MCF 10A (cell line): ENCODE data around the gene SEMA5A. TPM values are rescaled to one million over a fixed set of nuclear protein-coding genes. Genes with fewer than 3 reads are reported as not detected.

ENCODE experiments used
- BruUV-seq: library from RNA; stranded (reverse); fragments of 400-500 nt; replicated peaks from 2 replicates; lab custom pipeline; 2021; lab: Mats Ljungman, UMichigan
- CTCF ChIA-PET: fragments of 300-600 bp; sonication (Branson Sonifier 250); formaldehyde crosslinking; extraction: SDS; loops from one replicate; lab custom pipeline; 2021; ENCODE audit warnings: antibody characterized with exemption, inconsistent platforms; lab: Yijun Ruan, JAX
- POLR2A ChIA-PET: fragments of 300-600, 350-650 bp; sonication (Branson Sonifier 250); formaldehyde crosslinking; extraction: SDS; loops from one replicate; lab custom pipeline; 2020; ENCODE audit warnings: antibody characterized with exemption, inconsistent platforms; lab: Yijun Ruan, JAX
- DNase-seq: peaks from one replicate; pipeline ENCODE4 v3.0.0-alpha.2; 2018; ENCODE audit not compliant: unreplicated experiment
- H3K27ac Mint-ChIP-seq: one replicate; pipeline ENCODE4 v1.8.0; 2022; ENCODE audit warnings: mild to moderate bottlenecking, low read depth, mixed read lengths; ENCODE audit not compliant: unreplicated experiment
- H3K27me3 Mint-ChIP-seq: one replicate; pipeline ENCODE4 v1.8.0; 2022; ENCODE audit warnings: mixed read lengths; ENCODE audit not compliant: insufficient read depth, unreplicated experiment
- H3K36me3 Mint-ChIP-seq: one replicate; pipeline ENCODE4 v1.8.0; 2022; ENCODE audit warnings: mild to moderate bottlenecking, moderate library complexity, mixed read lengths; ENCODE audit not compliant: insufficient read depth, unreplicated experiment
- H3K4me1 Mint-ChIP-seq: one replicate; pipeline ENCODE4 v1.8.0; 2022; ENCODE audit warnings: mixed read lengths; ENCODE audit not compliant: insufficient read depth, unreplicated experiment
- H3K4me3 Mint-ChIP-seq: one replicate; pipeline ENCODE4 v1.8.0; 2022; ENCODE audit warnings: mild to moderate bottlenecking, moderate library complexity, mixed read lengths; ENCODE audit not compliant: unreplicated experiment
- H3K9me3 Mint-ChIP-seq: one replicate; pipeline ENCODE4 v1.8.0; 2022; ENCODE audit warnings: mixed read lengths; ENCODE audit not compliant: unreplicated experiment
- intact Hi-C: fragments of 100-400 bp; cut with micrococcal nuclease; formaldehyde crosslinking; loops from 2 replicates; pipeline ENCODE4 v1.14.1; 2022
- total RNA-seq: library from RNA; stranded (reverse); gene quantifications from 2 replicates; pipeline ENCODE4 v1.2.3, GENCODE V29; 2022
- TF ChIP-seq, protein P1 (sequence below): fragments of 200-600 bp; IDR thresholded peaks from one replicate; pipeline ENCODE4 v1.8.0; 2022; ENCODE audit warnings: antibody characterized with exemption, mild to moderate bottlenecking; ENCODE audit not compliant: unreplicated experiment

SEMA5A gene
- total RNA-seq, 1 experiment from 2014 or later: 1.2 TPM

DNA sequence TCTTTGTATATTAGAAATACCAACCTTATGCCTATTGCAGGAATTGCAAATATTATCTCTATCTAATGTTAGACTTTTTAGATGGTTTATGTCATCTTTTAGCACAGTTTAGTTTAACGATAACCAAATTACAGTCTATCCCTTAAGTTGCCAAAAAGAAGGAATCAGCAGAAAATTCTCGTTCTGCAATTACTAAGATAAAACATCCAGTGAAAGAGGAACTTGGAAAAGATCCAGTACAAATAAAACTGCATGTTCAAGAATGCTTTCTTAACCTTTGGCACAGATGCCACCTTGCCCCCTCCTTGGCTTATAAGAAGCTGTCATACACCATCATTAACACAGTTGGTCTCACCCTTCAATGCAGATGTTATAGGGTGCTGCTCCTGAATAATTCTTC lies 124.0 kb downstream of the SEMA5A start:
- Mint-ChIP-seq H3K36me3 (no peaks in the 10 kb centered on the region), H3K4me3 (no peak overlapping the region), H3K4me1 (peaks cover 8% of the 10 kb centered on the region), H3K27me3 (no peaks in the 10 kb centered on the region), H3K27ac (no peak overlapping the region), H3K9me3 (peaks cover 11% of the 10 kb centered on the region)
- peak; percentile 45 for DNase-seq
- no TSS peak for BruUV-seq
- ChIA-PET CTCF (interaction anchor here (0.6 to 0.8 kb wide), 4 partner anchors 75 to 1034 kb away, joined by 3 to 4 read pairs (median 3); no protein-coding TSS in a partner anchor), POLR2A (interaction anchor here (1.2 kb wide), 1 partner anchor 28 kb away, joined by 3 read pairs; no protein-coding TSS in a partner anchor)
- TF ChIP-seq, protein P1, sequence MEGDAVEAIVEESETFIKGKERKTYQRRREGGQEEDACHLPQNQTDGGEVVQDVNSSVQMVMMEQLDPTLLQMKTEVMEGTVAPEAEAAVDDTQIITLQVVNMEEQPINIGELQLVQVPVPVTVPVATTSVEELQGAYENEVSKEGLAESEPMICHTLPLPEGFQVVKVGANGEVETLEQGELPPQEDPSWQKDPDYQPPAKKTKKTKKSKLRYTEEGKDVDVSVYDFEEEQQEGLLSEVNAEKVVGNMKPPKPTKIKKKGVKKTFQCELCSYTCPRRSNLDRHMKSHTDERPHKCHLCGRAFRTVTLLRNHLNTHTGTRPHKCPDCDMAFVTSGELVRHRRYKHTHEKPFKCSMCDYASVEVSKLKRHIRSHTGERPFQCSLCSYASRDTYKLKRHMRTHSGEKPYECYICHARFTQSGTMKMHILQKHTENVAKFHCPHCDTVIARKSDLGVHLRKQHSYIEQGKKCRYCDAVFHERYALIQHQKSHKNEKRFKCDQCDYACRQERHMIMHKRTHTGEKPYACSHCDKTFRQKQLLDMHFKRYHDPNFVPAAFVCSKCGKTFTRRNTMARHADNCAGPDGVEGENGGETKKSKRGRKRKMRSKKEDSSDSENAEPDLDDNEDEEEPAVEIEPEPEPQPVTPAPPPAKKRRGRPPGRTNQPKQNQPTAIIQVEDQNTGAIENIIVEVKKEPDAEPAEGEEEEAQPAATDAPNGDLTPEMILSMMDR: no peak
- intact Hi-C loops: no loop called here

DNA sequence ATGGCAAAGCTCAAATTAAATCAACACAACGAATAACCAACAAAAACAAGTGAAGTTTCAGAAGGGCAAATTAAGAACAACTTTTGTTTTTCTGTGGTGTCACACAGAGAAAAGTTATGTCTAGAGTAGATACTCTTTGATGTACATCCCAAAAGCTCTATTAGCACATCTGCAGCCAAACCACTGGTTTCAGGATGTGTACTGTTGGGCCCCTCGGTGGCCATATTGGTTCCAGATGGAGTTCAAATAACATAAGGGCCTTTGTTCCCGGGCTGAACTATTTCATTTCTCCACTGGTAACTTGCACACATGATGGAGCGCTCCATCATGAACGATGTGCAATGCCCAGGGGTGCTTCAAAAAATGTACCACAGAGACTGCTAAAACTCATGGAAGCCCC lies 126.1 kb downstream of the SEMA5A start:
- BruUV-seq: no TSS peak
- Mint-ChIP-seq H3K9me3 (peaks cover 11% of the 10 kb centered on the region), H3K27me3 (no peaks in the 10 kb centered on the region), H3K36me3 (no peaks in the 10 kb centered on the region), H3K4me3 (no peak overlapping the region), H3K27ac (no peak overlapping the region), H3K4me1 (peaks cover 8% of the 10 kb centered on the region)
- ChIA-PET POLR2A (no interaction called here), CTCF (interaction anchor here (0.6 kb wide), 1 partner anchor 126 kb away, joined by 3 read pairs; no protein-coding TSS in a partner anchor)
- no peak for DNase-seq
- intact Hi-C loops: no loop called here
- TF ChIP-seq, protein P1: no peak

DNA sequence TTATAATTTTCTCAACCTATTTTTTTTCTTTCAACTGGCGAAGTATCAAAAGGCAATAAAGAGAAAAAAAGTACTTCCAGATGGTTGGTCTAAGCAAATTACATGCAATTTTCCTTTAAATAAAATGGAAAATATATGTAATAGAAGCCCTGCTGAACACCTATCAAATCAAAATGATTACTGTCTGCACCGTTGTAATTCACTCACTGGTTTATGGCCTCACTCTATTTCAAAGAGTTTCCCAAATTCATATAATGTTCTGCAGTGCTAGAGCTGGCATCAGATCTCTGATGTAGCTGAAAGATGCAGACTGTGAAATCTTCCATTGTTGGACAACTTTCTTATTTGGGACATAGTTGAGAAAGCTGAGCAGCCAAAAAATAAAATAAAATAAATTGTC lies 130.3 kb downstream of the SEMA5A start:
- no peaks in the 10 kb centered on the region for H3K27me3 Mint-ChIP-seq
- H3K4me1 Mint-ChIP-seq: no peaks in the 10 kb centered on the region
- ChIA-PET POLR2A (interaction anchor here (0.7 kb wide), 1 partner anchor 728 kb away, joined by 3 read pairs; no protein-coding TSS in a partner anchor), CTCF (no interaction called here)
- no peak overlapping the region for H3K4me3 Mint-ChIP-seq
- H3K27ac Mint-ChIP-seq: no peak overlapping the region
- peaks cover 11% of the 10 kb centered on the region for H3K9me3 Mint-ChIP-seq
- no TSS peak for BruUV-seq
- DNase-seq: no peak
- TF ChIP-seq, protein P1: no peak
- no peaks in the 10 kb centered on the region for H3K36me3 Mint-ChIP-seq
- intact Hi-C loops: no loop called here

DNA sequence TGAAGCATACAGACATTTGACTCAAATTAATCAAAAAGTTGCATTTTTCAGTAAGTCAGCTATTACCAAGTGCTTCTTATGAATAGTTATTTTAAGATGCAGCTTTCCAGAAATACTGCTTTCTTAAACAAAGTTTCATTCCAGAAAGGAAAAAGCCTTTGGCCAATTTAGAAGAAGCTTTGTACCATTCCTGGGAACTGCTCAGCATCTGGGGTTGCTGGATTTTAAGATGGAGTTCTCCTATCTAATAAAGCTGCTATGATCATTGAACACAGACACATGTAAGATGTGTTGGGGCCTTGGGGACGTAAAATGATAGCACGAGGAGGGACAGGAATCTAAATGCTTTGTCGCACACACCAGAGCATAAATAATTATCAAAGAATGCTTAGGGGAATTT lies 130.8 kb downstream of the SEMA5A start:
- no peaks in the 10 kb centered on the region for H3K27me3 Mint-ChIP-seq
- peaks cover 11% of the 10 kb centered on the region for H3K9me3 Mint-ChIP-seq
- H3K36me3 Mint-ChIP-seq: no peaks in the 10 kb centered on the region
- ChIA-PET POLR2A (no interaction called here), CTCF (interaction anchor here (0.6 kb wide), 1 partner anchor 897 kb away, joined by 5 read pairs; no protein-coding TSS in a partner anchor)
- H3K4me1 Mint-ChIP-seq: no peaks in the 10 kb centered on the region
- H3K27ac Mint-ChIP-seq: no peak overlapping the region
- TF ChIP-seq, protein P1: no peak
- DNase-seq: no peak
- no peak overlapping the region for H3K4me3 Mint-ChIP-seq
- BruUV-seq: no TSS peak
- intact Hi-C loops: no loop called here
